ENCODE data around the gene ADAMTSL2.

- TF ChIP-seq CTCF (conservative IDR thresholded peaks at IDR 0.05), result no peak
- TF ChIP-seq ZFX (IDR thresholded peaks at IDR 0.05), result no peak
These were observed 48.8 kb upstream of the ADAMTSL2 start for GRCh38 chr9:133485531-133486260.
